KG1 (cell line): ENCODE results near the gene MAD1L1.
"Not testable (repeated sequence)": the region's sequence is repeated elsewhere in the genome, so short reads cannot be mapped to it uniquely, and the experiment has no call there.

Source experiments
- DNase-seq: peaks from one replicate; lab custom pipeline; 2025; lab: John Stamatoyannopoulos, UW

The MAD1L1 gene

DNA sequence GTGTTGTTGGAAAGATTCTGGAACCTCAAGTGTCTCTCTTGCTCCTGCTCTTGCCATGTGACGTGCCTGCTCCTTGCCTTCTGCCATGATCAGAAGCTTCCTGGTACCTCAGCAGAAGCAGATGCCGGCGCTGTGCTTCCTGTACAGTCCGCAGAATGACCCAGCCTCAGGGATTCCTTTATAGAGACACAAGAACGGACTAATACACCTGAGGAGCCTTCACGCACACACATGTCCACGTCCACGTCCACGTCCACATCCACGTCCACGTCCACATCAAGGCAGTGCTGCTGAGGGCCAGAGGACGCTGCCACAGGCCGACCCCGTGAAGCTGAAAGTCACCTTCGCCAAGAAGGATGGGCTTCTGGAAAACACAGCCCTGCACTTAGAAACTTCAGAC lies 190.1 kb downstream of the MAD1L1 start:
- no peak for DNase-seq

GRCh38 chr7:2041496-2042367 lies 191.0 kb downstream of the MAD1L1 start:
- no peak for DNase-seq

GRCh38 chr7:2040893-2041270 lies 191.9 kb downstream of the MAD1L1 start:
- no peak for DNase-seq

- DNase-seq = no peak
Observed at GRCh38 chr7:2040201-2040892, 192.4 kb downstream of the MAD1L1 start.

DNA sequence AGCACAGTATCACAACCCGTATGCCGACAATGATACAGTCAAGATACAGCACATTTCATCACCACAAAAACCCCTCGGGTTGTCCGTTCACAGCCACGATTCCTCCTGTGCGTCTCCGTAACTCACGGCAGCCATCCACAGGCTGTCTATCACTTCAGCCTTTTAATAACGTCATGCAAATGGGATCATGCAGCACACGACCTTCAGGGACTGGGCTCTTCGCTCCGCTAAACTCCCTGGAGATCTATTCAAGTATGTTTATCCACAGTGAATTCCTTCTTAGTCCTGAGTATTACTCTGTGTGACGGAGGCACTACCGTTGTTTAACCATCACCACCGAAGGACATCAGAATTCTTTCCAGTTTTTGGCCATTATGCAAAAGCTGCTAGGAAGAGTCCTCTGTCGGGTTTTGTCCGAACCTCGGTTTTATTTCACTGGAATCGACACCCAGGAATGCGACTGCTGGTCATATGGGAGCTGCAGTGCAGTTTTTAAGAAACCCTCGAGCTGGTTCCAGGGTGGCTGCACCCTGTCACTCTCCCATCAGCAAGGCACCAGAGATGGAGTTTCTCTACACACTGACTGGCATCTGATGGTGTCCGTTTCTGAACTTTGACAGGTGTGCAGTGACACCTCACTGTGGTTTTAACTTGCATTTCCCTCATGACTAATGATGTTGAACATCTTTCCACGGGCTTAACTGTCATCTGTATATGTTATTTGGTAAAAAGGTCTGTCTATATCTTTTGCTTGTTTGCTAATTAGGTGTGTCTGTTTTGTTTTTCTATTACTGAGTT lies 193.6 kb downstream of the MAD1L1 start:
- DNase-seq = no peak

DNA sequence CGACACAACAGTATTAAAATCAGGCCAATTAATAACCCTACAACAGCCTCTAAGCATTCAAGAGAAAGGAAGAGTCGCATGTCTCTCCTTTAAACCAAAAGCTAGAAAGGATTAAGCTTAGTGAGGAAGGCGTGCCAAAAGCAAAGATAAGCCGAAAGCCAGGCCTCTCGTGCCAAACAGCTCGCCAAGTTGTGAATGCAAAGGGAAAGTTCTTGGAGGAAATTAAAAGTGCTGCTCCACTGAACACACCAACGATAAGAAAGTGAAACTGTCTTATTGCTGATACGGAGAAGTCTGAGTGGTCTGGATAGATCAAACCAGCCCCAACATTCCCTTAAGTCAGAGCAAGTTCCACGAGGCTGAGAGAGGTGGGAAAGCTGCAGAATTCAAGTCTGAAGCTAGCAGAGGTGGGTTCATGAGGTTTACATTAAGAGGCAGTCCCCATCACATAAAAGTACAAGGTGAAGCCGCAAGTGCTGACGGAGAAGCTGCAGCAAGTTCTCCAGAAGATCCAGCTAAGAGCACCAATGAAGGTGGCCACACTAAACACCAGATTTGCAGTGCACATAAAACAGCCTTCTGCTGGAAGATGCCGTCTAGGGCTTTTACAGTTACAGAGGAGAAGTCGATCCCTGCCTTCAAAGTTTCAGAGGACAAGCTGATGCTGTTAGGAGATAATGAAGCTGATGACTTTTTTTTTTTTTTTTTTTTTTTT lies 194.8 kb downstream of the MAD1L1 start:
- DNase-seq = no peak

- DNase-seq = no peak
Observed at GRCh38 chr7:2037301-2037807, 195.4 kb downstream of the MAD1L1 start.

DNA sequence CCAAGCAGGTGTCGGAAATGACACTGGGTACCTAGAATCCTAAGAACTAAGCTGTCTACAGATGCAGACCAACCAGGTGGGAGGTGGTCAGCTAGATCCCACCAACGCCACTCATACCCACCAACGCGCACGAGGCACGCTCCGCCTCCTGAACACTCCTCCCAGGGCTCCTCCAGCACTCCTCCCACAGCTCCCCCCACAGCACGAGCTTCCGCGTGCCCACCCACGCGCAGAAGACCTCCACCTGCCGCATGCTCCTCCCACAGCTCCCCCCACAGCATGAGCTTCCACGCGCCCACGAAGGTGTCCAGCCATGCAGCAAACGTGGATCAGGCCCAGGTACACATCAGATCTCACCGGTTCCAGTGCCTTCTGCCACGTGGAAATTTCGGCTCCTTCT lies 196.0 kb downstream of the MAD1L1 start:
- no peak for DNase-seq

DNA sequence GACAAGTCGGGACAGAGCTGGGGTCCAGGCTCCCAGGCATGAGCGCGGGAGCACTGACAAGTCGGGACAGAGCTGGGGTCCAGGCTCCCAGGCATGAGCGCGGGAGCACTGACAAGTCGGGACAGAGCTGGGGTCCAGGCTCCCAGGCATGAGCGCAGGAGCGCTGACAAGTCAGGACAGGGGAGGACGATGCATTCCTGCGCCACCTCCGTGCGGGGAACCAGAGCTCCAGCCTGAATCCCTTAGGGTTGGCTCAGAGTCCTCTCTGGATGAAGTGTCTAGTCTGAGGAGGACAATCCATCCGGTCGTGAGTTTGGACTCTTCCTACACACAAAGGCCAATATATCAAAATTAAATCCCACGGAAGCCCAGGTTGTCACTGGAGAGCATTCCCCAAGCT lies 196.5 kb downstream of the MAD1L1 start:
- not testable (repeated sequence) for DNase-seq

- no peak for DNase-seq
Observed at GRCh38 chr7:2034291-2035201, 198.2 kb downstream of the MAD1L1 start.

- DNase-seq = no peak
Observed at GRCh38 chr7:2033586-2034135, 199.1 kb downstream of the MAD1L1 start.

DNA sequence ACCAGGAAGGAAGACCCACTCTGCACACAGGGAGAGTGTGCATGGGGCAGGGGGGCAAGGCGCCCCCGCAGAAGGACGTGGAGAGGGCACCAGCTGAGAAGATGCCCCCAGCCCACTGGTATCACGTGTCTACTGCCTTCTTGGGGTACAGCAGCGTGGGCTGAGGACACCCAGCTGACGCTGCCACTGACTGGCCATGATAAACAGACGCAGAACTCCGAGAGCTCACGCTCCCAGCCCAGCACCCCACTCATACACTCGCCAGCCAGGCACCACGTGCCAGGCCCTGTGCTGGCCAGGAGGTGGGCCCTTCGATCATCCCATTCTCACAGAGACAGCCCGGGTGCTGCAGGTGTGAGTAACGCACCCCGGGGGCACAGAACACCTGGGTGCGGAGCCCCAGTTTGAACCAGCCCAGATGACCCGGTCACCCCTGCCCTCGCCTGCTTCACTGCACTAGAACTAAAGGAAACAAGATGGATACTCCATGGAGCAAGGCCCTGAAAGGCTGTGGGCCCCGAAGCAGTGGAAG lies 199.8 kb downstream of the MAD1L1 start:
- DNase-seq = no peak

DNA sequence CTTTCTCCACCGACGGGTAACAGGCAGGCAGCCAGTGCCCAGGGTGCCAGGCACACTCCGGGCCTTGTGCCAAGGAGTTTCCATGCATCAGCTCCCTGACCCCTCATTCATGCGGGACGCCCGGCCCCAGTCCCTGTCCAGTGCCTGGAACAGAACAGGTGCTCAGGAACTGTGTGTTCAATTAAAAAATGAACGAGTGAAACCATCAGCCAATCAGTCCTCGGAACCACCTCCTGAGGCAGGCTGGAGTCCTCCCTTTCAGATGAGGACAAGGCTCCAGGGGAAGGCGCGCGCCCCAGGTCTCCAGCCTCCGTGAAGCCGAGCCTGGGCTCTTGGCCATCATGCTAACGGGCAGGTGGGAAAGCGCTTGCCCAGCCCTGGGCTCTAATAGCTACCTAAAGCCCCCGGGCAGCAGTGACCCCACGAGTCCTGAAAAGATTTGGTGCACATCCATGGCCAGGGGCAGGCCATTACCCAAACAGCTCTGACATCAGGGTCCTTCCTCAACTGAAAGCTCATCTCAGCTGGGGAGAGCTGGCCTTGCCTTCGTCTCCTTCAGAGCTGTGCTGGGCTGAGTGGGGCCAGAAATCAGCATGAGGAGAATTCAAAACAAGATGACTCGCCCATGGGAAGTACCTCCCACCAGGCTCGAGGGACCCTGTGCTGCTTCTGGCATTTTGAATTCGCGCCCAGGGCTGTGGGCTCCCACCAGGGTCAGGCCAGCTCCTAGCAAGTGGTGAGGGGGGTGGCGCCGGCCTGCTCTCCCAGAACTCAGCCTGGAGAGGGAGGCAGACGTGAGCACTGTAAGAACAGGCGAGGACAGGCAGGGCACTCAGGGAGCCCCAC lies 200.5 kb downstream of the MAD1L1 start:
- DNase-seq = no peak

DNA sequence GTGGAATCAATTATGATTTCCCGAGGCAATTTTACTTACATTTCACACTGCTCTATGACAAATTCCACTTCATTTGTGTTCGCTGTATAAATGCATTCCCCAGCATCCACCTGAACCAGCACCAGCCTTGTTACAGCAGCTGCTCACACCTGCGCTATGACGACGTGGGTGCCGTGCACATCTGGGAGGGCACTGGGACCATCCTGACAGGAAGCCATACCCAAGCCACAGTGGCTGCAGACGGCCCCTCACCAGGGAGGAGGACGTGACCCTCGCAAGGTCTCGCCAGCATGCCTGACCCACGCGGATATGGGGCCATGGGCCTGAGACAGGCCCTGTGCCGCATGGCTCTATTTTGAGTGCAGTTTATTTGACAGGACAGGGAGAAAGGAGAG lies 201.3 kb downstream of the MAD1L1 start:
- no peak for DNase-seq

GRCh38 chr7:2030475-2031450 lies 202.0 kb downstream of the MAD1L1 start:
- DNase-seq = no peak

- no peak for DNase-seq
Observed at GRCh38 chr7:2029936-2030335, 202.8 kb downstream of the MAD1L1 start.

- DNase-seq = no peak
Observed at GRCh38 chr7:2029211-2029905, 203.4 kb downstream of the MAD1L1 start.
